HFFc6 (cell line): ENCODE measurements around the gene CDS2. TPM values are rescaled to one million over a fixed set of nuclear protein-coding genes. Genes with fewer than 3 reads are reported as not detected.
A peak's percentile ranks its signal among the peaks of the same experiment; 100 is the strongest.

Experiments
- DNase-seq: peaks from one replicate; pipeline ENCODE4 v3.0.0-alpha.2; 2018
- H3K27ac Mint-ChIP-seq: 2 replicates; pipeline ENCODE4 v1.8.0; 2020; ENCODE audit warnings: mild to moderate bottlenecking, mixed read lengths
- H3K27me3 Mint-ChIP-seq: 2 replicates; pipeline ENCODE4 v1.8.0; 2021; ENCODE audit warnings: mild to moderate bottlenecking, moderate library complexity, mixed read lengths; ENCODE audit not compliant: insufficient read depth
- H3K36me3 Mint-ChIP-seq: 2 replicates; pipeline ENCODE4 v1.8.0; 2021; ENCODE audit warnings: low read depth, mixed read lengths
- H3K4me1 Mint-ChIP-seq: 2 replicates; pipeline ENCODE4 v1.8.0; 2020; ENCODE audit warnings: low read depth, mixed read lengths
- H3K4me3 Mint-ChIP-seq: 2 replicates; pipeline ENCODE4 v1.8.0; 2020; ENCODE audit warnings: mild to moderate bottlenecking, moderate library complexity, mixed read lengths
- H3K9me3 Mint-ChIP-seq: 2 replicates; pipeline ENCODE4 v1.8.0; 2020; ENCODE audit warnings: mild to moderate bottlenecking, mixed read lengths
- total RNA-seq, 6 experiments: library from RNA; stranded (reverse); fragmentation: NEBNext Ultra II Directional; extraction: Animal tissue kit (Norgen Biotek cat#: 25700); gene quantifications; 2 replicates in 1 of 6; 3 replicates in 5 of 6; pipeline ENCODE4 v1.2.3, GENCODE V29; 2021
- TF ChIP-seq, protein P1 (sequence below): fragments of 200-600 bp; sonication (generic); IDR thresholded peaks from 2 replicates; pipeline ENCODE4 v1.5.0; 2021; ENCODE audit warnings: antibody characterized with exemption, mild to moderate bottlenecking

The CDS2 gene
- total RNA-seq, 6 experiments from 2014 or later, result 36.6 to 42.5 (median 39.2) TPM

DNA sequence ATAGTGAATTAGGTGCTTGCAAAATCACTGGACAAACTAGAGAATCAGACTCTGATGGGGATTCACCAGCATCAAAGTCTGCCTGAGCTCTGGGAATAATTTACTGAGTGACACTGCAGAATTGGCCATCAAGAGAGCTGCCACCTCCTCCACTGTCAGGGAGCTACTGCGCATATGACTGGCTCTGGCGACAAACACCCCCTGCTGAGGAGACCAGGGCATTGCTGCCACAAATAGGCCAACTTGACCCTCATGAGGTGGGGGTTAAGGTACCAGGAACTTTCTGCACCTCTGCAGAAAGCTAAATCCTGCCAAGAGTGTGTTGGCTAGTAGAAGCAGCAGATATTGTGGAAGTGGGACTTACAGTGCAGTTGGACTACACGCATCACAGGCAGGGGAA is 88.0 kb downstream of the CDS2 start:
- H3K9me3 Mint-ChIP-seq, result no peaks in the 10 kb centered on the region
- H3K27me3 Mint-ChIP-seq, result peaks cover 2% of the 10 kb centered on the region
- DNase-seq, result no peak
- TF ChIP-seq, protein P1, sequence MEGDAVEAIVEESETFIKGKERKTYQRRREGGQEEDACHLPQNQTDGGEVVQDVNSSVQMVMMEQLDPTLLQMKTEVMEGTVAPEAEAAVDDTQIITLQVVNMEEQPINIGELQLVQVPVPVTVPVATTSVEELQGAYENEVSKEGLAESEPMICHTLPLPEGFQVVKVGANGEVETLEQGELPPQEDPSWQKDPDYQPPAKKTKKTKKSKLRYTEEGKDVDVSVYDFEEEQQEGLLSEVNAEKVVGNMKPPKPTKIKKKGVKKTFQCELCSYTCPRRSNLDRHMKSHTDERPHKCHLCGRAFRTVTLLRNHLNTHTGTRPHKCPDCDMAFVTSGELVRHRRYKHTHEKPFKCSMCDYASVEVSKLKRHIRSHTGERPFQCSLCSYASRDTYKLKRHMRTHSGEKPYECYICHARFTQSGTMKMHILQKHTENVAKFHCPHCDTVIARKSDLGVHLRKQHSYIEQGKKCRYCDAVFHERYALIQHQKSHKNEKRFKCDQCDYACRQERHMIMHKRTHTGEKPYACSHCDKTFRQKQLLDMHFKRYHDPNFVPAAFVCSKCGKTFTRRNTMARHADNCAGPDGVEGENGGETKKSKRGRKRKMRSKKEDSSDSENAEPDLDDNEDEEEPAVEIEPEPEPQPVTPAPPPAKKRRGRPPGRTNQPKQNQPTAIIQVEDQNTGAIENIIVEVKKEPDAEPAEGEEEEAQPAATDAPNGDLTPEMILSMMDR, result no peak
- H3K4me3 Mint-ChIP-seq, result no peak overlapping the region
- peaks cover 17% of the 10 kb centered on the region for H3K4me1 Mint-ChIP-seq
- H3K27ac Mint-ChIP-seq, result no peak overlapping the region
- no peaks in the 10 kb centered on the region for H3K36me3 Mint-ChIP-seq

DNA sequence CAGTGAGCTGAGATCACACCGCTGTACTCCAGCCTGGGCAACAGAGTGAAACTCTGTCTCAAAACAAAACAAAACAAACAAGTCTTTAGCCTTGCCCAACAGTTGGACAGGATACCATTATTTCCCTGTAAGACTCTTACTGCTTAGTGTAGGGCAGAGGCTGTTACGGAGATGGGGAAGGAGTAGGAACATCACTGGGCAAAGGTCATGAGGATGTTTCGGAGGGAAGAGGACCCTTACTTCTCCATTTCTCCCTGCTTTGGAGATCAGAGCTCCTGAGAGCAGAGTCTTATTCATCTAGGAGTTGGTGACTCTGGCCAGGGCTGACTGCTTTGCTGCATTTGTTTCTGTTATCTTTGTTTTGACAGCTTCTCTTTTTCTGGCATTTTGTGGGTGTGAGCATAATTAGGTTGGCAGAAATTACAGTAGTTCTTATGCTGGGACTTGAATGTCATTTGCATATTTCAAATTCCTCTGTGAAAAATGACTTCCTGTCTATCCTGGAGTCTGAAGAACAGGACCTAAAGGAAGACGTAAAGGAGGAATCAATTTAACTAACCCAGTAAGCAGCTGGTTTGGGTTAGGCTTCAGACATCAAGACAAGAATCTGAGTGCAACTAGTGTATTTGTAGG is 89.0 kb downstream of the CDS2 start:
- no peak overlapping the region for H3K27ac Mint-ChIP-seq
- no peaks in the 10 kb centered on the region for H3K9me3 Mint-ChIP-seq
- no peak overlapping the region for H3K4me3 Mint-ChIP-seq
- DNase-seq, result peak; percentile 6
- H3K36me3 Mint-ChIP-seq, result no peaks in the 10 kb centered on the region
- TF ChIP-seq, protein P1, result no peak
- peaks cover 24% of the 10 kb centered on the region for H3K4me1 Mint-ChIP-seq
- peaks cover 4% of the 10 kb centered on the region for H3K27me3 Mint-ChIP-seq

DNA sequence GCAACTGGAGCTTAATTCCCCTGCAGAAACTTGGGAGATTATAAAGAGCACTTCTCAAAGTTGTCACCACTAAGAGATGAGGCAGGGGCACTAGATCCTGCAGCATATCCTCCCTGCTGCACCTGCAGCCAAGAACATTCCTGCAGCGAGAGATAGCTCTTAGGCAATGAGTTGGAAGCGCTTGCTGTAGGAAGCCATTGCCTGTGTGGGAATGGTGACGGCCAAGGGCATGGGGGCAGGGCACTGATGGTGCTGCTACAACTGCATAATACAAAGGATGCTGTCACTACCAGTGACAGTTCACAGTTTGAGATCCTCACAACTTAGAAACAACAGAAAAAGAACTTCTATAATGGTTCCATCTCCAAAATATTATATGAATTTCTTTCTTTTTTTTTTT is 89.9 kb downstream of the CDS2 start:
- Mint-ChIP-seq H3K27me3 (peaks cover 4% of the 10 kb centered on the region), H3K27ac (no peak overlapping the region), H3K9me3 (no peaks in the 10 kb centered on the region), H3K4me1 (peaks cover 29% of the 10 kb centered on the region), H3K4me3 (no peak overlapping the region), H3K36me3 (no peaks in the 10 kb centered on the region)
- DNase-seq, result no peak
- TF ChIP-seq, protein P1, result no peak

DNA sequence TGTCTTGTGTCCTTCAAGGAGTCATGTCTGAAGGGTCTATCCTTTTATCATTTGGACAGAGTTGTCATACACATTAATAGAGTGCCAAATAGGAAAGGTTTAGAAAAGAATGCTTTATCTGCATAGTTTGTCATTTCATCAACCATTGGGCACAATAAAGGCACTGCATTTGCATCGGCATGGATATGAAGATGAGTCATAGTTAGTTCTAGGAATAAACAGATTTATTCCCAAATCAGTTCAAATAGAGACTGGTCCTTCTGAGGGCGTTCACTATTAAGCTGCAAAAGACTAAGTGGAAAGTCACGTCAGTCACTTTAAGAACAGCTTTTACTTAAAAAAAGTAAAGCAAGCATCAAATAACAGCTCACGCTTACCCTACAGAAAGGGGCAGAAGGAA is 90.8 kb downstream of the CDS2 start:
- H3K4me1 Mint-ChIP-seq, result peaks cover 30% of the 10 kb centered on the region
- TF ChIP-seq, protein P1, result no peak
- H3K27ac Mint-ChIP-seq, result no peak overlapping the region
- H3K9me3 Mint-ChIP-seq, result no peaks in the 10 kb centered on the region
- DNase-seq, result no peak
- no peak overlapping the region for H3K4me3 Mint-ChIP-seq
- H3K27me3 Mint-ChIP-seq, result peaks cover 4% of the 10 kb centered on the region
- H3K36me3 Mint-ChIP-seq, result no peaks in the 10 kb centered on the region

DNA sequence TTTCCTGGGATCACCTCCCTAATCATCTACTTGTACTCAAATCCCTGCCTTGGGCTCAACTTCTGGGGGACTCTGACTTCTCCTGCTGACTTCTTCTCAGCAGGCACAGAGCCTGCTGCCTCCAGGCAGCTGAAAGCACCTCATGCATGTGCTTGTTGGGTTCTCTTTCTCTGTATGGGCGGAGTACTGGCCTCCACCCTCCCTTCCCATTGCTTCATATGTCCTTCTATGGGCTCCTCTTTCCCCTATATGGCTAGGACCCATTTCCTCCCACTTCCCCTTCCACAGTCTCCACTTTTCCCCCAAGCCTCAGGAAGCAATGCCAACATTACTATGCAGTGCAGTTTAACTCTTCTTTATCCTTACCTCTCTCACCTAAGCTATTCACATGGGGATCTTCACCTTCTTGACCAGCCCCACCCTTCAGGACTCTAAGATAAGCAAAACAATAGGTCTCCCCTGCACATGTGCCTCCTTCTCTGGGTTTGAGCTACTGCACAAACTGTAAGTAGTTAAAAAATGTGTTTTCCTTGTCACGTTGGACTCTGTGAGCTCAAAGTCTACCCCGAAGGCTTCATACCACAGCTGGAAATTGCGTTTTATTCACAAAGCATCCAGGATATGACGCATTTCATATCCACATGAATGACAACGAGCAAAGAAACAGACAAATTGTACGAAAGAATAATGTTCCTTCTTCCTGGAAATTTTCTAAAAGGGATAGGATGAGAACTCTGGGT is 93.7 kb downstream of the CDS2 start:
- no peaks in the 10 kb centered on the region for H3K9me3 Mint-ChIP-seq
- H3K27me3 Mint-ChIP-seq, result peaks cover 3% of the 10 kb centered on the region
- no peak for DNase-seq
- TF ChIP-seq, protein P1, result no peak
- H3K4me3 Mint-ChIP-seq, result no peak overlapping the region
- H3K27ac Mint-ChIP-seq, result no peak overlapping the region
- no peaks in the 10 kb centered on the region for H3K36me3 Mint-ChIP-seq
- H3K4me1 Mint-ChIP-seq, result peaks cover 25% of the 10 kb centered on the region
